Measurements from ENCODE around the gene PTF1A. TPM values are rescaled to one million over a fixed set of nuclear protein-coding genes. Genes with fewer than 3 reads are reported as not detected.

The PTF1A gene, protein sequence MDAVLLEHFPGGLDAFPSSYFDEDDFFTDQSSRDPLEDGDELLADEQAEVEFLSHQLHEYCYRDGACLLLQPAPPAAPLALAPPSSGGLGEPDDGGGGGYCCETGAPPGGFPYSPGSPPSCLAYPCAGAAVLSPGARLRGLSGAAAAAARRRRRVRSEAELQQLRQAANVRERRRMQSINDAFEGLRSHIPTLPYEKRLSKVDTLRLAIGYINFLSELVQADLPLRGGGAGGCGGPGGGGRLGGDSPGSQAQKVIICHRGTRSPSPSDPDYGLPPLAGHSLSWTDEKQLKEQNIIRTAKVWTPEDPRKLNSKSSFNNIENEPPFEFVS
- total RNA-seq, result not detected
- long read RNA-seq, result 0 reads

DNA sequence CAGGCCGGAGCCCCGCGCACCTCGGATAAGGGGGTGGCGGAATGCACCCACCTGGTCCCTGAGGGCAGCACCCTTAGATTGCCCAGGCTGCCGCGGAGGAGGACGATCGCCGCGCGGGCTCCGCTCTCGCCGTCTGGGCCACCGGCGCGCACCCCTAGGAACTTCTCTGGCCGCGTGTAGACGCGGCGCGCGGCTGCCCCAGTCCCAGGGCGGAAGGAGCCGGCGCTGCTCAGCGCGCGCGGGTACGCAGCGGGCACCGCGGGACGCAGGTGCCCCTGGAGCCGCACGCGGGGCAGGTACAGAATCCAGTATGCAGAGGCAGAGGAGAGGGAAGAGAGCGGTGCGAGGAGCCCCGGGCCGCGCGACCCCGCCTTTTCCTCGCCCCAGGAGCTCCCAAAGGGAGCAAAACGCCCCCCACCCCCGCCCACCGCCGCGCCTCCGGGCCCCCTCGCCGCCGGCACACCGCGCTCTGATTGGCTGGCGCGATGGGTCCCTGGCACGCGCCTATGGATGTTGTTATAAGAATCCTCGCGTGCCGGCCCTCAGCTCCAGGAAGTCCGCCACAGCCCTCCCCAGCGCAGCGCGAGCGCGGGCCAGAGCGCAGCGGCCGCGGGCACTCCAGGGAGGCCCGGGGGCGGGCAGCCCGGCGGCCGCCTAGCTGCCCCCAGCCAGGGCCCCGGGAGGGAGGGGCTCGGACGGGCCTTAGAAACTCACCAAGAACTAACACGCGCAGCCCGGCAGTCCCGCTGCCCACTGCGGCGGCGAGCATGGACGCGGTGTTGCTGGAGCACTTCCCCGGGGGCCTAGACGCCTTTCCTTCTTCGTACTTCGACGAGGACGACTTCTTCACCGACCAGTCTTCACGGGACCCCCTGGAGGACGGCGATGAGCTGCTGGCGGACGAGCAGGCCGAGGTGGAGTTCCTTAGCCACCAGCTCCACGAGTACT lies at the start of gene PTF1A:
Gene PTF1A (plus strand): TSS at position 549 of the 948 bp plus-strand sequence. CDS start 219 bp downstream, at position 768.
- intact Hi-C loops (cut with DNase I), result no loop called here
- peak in 1 of 2 donors; percentile 31 for ATAC-seq
- peaks cover 83% of the 10 kb centered on the region for H3K27me3 ChIP-seq (ENCODE audit: low read depth)

DNA sequence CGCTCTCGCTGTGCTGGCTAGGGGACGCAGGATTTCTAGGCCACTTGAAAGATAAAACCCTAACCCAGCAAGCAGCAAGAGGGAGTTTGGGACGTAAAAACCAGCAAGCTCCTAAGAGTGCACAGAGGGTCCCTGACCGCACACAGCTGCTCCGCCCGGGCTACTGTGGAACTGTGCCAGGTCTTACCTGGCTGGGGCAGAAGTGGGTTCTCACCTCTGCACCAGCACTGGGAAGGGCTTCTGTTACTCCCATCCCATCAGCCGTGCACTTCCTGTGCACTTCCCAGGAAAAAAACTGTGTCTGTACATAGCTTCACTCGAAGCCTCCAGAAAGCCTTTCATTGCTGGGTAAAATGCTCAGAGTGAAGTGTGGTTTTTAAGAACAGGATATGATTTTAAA lies 45.9 kb upstream of the PTF1A start:
- Histone ChIP-seq H3K36me3 (no peaks in the 10 kb centered on the region), H3K4me3 (no peak overlapping the region), H3K27ac (no peak overlapping the region), H3K27me3 (ENCODE audit: low read depth) (no peaks in the 10 kb centered on the region), H3K4me1 (no peaks in the 10 kb centered on the region), H3K9me3 (no peaks in the 10 kb centered on the region)
- DNase-seq, result no peak
- intact Hi-C loops (cut with DNase I), result no loop called here
- TF ChIP-seq, protein P1, sequence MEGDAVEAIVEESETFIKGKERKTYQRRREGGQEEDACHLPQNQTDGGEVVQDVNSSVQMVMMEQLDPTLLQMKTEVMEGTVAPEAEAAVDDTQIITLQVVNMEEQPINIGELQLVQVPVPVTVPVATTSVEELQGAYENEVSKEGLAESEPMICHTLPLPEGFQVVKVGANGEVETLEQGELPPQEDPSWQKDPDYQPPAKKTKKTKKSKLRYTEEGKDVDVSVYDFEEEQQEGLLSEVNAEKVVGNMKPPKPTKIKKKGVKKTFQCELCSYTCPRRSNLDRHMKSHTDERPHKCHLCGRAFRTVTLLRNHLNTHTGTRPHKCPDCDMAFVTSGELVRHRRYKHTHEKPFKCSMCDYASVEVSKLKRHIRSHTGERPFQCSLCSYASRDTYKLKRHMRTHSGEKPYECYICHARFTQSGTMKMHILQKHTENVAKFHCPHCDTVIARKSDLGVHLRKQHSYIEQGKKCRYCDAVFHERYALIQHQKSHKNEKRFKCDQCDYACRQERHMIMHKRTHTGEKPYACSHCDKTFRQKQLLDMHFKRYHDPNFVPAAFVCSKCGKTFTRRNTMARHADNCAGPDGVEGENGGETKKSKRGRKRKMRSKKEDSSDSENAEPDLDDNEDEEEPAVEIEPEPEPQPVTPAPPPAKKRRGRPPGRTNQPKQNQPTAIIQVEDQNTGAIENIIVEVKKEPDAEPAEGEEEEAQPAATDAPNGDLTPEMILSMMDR (IDR thresholded peaks at IDR 0.05), result no peak
- no peak for ATAC-seq

More for the DNA sequence above, at the start of gene PTF1A:
- DNase-seq, result no peak
- no peak within 1 kb of the TSS for H3K4me3 ChIP-seq
- H3K36me3 ChIP-seq, result no peaks in the 10 kb centered on the region
- no peaks in the 10 kb centered on the region for H3K9me3 ChIP-seq
- no peak within 1 kb of the TSS for H3K27ac ChIP-seq
- TF ChIP-seq, protein P1 (IDR thresholded peaks at IDR 0.05), result no peak
- H3K4me1 ChIP-seq, result no peaks in the 10 kb centered on the region

DNA sequence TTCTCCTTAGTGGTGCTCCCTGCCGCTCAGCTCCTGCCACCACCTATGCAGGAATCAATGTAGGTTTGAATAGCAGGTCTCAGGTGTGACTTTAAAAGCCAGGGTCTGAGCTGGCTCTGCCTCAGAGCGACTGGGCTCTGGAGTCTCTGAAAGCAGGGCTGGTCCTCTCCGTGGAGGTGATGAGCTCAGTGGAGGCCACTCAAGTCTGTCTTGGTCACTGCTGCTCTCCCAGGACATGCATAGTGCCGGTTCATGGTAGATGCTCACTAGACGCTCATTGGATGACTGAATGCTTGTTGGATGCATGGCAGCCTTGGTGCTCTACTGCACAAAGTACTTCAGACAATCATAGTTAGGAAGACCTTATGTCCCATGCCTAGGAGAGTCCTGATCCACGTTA lies 45.1 kb upstream of the PTF1A start:
- no peaks in the 10 kb centered on the region for H3K4me1 ChIP-seq
- DNase-seq (no peak), ATAC-seq (no peak)
- H3K9me3 ChIP-seq, result no peaks in the 10 kb centered on the region
- H3K4me3 ChIP-seq, result no peak overlapping the region
- no peaks in the 10 kb centered on the region for H3K36me3 ChIP-seq
- no peak overlapping the region for H3K27ac ChIP-seq
- intact Hi-C loops (cut with DNase I), result no loop called here
- H3K27me3 ChIP-seq (ENCODE audit: low read depth), result no peaks in the 10 kb centered on the region
- TF ChIP-seq, protein P1 (IDR thresholded peaks at IDR 0.05), result no peak

DNA sequence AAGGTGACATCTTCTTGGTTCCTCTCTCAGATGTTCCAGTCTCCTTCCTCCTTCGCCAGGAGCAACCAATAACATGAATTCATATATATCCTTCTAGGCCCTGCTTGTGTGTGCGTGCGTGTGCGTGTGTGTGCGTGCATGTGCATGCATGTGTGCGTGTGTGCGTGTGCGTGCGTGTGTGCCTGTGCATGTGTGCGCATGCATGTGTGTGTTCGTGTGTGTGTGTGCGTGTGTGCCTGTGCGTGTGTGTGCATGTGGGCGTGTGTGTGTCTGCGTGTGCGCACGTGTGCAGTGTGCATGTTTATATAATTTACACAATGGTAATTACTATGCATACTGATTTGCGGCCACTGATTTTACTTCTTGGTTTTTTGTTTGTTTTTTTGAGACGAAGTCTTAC lies 43.9 kb upstream of the PTF1A start:
- TF ChIP-seq, protein P1 (IDR thresholded peaks at IDR 0.05), result no peak
- DNase-seq (no peak), ATAC-seq (no peak)
- no peak overlapping the region for H3K27ac ChIP-seq
- H3K4me3 ChIP-seq, result no peak overlapping the region
- intact Hi-C loops (cut with DNase I), result no loop called here
- H3K27me3 ChIP-seq (ENCODE audit: low read depth), result no peaks in the 10 kb centered on the region
- no peaks in the 10 kb centered on the region for H3K4me1 ChIP-seq
- H3K36me3 ChIP-seq, result no peaks in the 10 kb centered on the region
- no peaks in the 10 kb centered on the region for H3K9me3 ChIP-seq

DNA sequence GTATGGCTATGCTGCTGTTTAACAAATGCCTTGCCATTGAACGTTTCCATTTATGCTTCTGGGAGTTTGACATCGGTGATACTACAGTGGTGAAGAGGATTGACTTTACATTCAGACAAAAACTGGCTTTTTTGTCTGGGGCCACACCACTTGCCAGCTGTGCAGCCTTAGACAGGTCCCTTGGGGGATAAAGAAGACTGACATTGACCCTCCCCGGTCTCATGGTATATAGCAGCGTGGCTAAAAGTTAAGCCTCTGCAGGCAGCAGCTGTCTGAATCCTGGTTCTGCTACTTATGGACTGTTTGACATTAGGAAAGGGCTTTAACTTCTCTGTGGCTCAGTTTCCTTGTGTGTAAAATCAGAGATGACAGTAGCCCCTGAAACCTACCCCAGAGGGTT lies 42.0 kb upstream of the PTF1A start:
- no peak overlapping the region for H3K4me3 ChIP-seq
- DNase-seq (no peak), ATAC-seq (no peak)
- intact Hi-C loops (cut with DNase I), result no loop called here
- H3K27me3 ChIP-seq (ENCODE audit: low read depth), result no peaks in the 10 kb centered on the region
- no peaks in the 10 kb centered on the region for H3K4me1 ChIP-seq
- TF ChIP-seq, protein P1 (IDR thresholded peaks at IDR 0.05), result no peak
- H3K36me3 ChIP-seq, result no peaks in the 10 kb centered on the region
- H3K9me3 ChIP-seq, result no peaks in the 10 kb centered on the region
- no peak overlapping the region for H3K27ac ChIP-seq
